ENCODE data around the gene METAP1D. TPM values are rescaled to one million over a fixed set of nuclear protein-coding genes. Genes with fewer than 3 reads are reported as not detected.

The METAP1D gene
- total RNA-seq, 1 experiment from 2014 or later: 12.7 TPM

DNA sequence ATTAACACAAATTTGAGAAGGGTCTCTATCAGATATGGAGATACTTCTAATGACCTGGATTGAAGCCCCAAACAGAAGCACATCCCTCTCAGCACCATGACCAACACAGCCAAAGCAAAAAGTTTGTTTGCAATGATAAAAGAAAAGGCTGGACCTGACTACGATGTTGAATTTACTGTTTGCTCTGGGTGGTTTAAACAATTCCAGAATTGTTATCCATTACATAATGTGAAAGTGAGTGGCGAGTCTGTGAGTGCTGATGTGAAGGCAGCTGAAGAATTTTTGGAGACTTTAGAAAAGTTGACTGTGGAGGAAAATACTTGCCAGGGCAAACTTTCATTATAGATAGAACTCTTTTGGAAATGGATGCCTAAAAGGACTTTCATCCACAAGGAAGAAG is 120.4 kb downstream of the METAP1D start:
- H3K27ac ChIP-seq (ENCODE audit: low read depth, low read length, poor library complexity, severe bottlenecking): no peak overlapping the region
- POLR2A ChIA-PET (ENCODE audit: low non-redundant PET): no interaction called here
- DNase-seq (ENCODE audit: low spot score): no peak
- H3K9me3 ChIP-seq (ENCODE audit: low read depth, low read length, poor library complexity, severe bottlenecking): no peaks in the 10 kb centered on the region
- no peak overlapping the region for H3K4me3 ChIP-seq (ENCODE audit: low read depth, low read length, poor library complexity, severe bottlenecking)
- TF ChIP-seq, protein P1, sequence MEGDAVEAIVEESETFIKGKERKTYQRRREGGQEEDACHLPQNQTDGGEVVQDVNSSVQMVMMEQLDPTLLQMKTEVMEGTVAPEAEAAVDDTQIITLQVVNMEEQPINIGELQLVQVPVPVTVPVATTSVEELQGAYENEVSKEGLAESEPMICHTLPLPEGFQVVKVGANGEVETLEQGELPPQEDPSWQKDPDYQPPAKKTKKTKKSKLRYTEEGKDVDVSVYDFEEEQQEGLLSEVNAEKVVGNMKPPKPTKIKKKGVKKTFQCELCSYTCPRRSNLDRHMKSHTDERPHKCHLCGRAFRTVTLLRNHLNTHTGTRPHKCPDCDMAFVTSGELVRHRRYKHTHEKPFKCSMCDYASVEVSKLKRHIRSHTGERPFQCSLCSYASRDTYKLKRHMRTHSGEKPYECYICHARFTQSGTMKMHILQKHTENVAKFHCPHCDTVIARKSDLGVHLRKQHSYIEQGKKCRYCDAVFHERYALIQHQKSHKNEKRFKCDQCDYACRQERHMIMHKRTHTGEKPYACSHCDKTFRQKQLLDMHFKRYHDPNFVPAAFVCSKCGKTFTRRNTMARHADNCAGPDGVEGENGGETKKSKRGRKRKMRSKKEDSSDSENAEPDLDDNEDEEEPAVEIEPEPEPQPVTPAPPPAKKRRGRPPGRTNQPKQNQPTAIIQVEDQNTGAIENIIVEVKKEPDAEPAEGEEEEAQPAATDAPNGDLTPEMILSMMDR (conservative IDR thresholded peaks at IDR 0.05; ENCODE audit: low read depth, low read length): no peak
- TF ChIP-seq EZH2 (IDR thresholded peaks at IDR 0.05; ENCODE audit: borderline replicate concordance, low read depth, low read length, poor library complexity, severe bottlenecking): no peak
- CTCF ChIA-PET: interaction anchor here (0.6 kb wide), 1 partner anchor 22 kb away, joined by 3 read pairs; no protein-coding TSS in a partner anchor
- no peaks in the 10 kb centered on the region for H3K27me3 ChIP-seq (replicated peaks; ENCODE audit: insufficient read depth, low read depth, low read length, poor library complexity)
- no TSS peak for BruUV-seq (replicated peaks)
- intact Hi-C loops (cut with micrococcal nuclease; ENCODE audit: unreplicated experiment): no loop called here
- peaks cover 4% of the 10 kb centered on the region for H3K4me1 ChIP-seq (ENCODE audit: insufficient read depth, low read length, poor library complexity, severe bottlenecking)
- no peaks in the 10 kb centered on the region for H3K36me3 ChIP-seq (ENCODE audit: insufficient read depth, low read length, poor library complexity, severe bottlenecking)

DNA sequence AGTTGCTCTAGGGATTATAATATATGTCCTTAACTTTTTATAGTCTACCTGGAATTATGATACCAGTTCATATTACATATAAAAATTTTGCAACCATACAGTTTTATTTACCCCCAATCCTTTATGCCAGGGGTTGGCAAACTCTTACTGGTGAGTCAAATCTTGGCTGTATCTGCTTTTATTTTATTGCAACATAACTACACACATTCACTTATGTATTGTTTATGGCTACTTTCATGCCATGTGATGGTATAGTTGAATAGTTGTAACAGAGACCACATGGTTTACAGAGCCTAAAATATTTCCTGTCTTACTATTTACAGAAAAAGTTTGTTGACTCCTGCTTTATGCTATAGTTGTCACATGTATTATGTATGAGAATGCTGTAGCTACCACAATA is 128.7 kb downstream of the METAP1D start:
- no peaks in the 10 kb centered on the region for H3K36me3 ChIP-seq (ENCODE audit: insufficient read depth, low read length, poor library complexity, severe bottlenecking)
- CTCF ChIA-PET: interaction anchor here (0.6 to 1.7 kb wide), 2 partner anchors 15 to 1451 kb away, joined by 3 to 8 read pairs; no protein-coding TSS in a partner anchor
- no peak for DNase-seq (ENCODE audit: low spot score)
- H3K9me3 ChIP-seq (ENCODE audit: low read depth, low read length, poor library complexity, severe bottlenecking): no peaks in the 10 kb centered on the region
- POLR2A ChIA-PET (ENCODE audit: low non-redundant PET): interaction anchor here (0.6 kb wide), 1 partner anchor 437 kb away, joined by 3 read pairs; no protein-coding TSS in a partner anchor
- H3K4me3 ChIP-seq (ENCODE audit: low read depth, low read length, poor library complexity, severe bottlenecking): no peak overlapping the region
- H3K27me3 ChIP-seq (replicated peaks; ENCODE audit: insufficient read depth, low read depth, low read length, poor library complexity): no peaks in the 10 kb centered on the region
- no peaks in the 10 kb centered on the region for H3K4me1 ChIP-seq (ENCODE audit: insufficient read depth, low read length, poor library complexity, severe bottlenecking)
- BruUV-seq (replicated peaks): no TSS peak
- TF ChIP-seq, protein P1 (conservative IDR thresholded peaks at IDR 0.05; ENCODE audit: low read depth, low read length): no peak
- TF ChIP-seq EZH2 (IDR thresholded peaks at IDR 0.05; ENCODE audit: borderline replicate concordance, low read depth, low read length, poor library complexity, severe bottlenecking): no peak
- H3K27ac ChIP-seq (ENCODE audit: low read depth, low read length, poor library complexity, severe bottlenecking): no peak overlapping the region
- intact Hi-C loops (cut with micrococcal nuclease; ENCODE audit: unreplicated experiment): loop anchor here (5.0 kb wide), 2 partner anchors 339 to 531 kb away; no protein-coding TSS in a partner anchor

GRCh38 chr2:172129404-172129803 is 129.7 kb downstream of the METAP1D start:
- H3K9me3 ChIP-seq (ENCODE audit: low read depth, low read length, poor library complexity, severe bottlenecking): no peaks in the 10 kb centered on the region
- intact Hi-C loops (cut with micrococcal nuclease; ENCODE audit: unreplicated experiment): loop anchor here (5.0 kb wide), 2 partner anchors 338 to 532 kb away; no protein-coding TSS in a partner anchor
- H3K4me1 ChIP-seq (ENCODE audit: insufficient read depth, low read length, poor library complexity, severe bottlenecking): no peaks in the 10 kb centered on the region
- TF ChIP-seq EZH2 (IDR thresholded peaks at IDR 0.05; ENCODE audit: borderline replicate concordance, low read depth, low read length, poor library complexity, severe bottlenecking): no peak
- TF ChIP-seq, protein P1 (conservative IDR thresholded peaks at IDR 0.05; ENCODE audit: low read depth, low read length): no peak
- H3K27ac ChIP-seq (ENCODE audit: low read depth, low read length, poor library complexity, severe bottlenecking): no peak overlapping the region
- ChIA-PET CTCF (no interaction called here), POLR2A (ENCODE audit: low non-redundant PET) (interaction anchor here (0.6 kb wide), 1 partner anchor 438 kb away, joined by 3 read pairs; no protein-coding TSS in a partner anchor)
- no peak for DNase-seq (ENCODE audit: low spot score)
- H3K4me3 ChIP-seq (ENCODE audit: low read depth, low read length, poor library complexity, severe bottlenecking): no peak overlapping the region
- no peaks in the 10 kb centered on the region for H3K36me3 ChIP-seq (ENCODE audit: insufficient read depth, low read length, poor library complexity, severe bottlenecking)
- H3K27me3 ChIP-seq (replicated peaks; ENCODE audit: insufficient read depth, low read depth, low read length, poor library complexity): no peaks in the 10 kb centered on the region
- no TSS peak for BruUV-seq (replicated peaks)

Other genes with a start within 250 kb of the METAP1D start
- 17.7 and 19.2 TPM in 2 replicates for gene SLC25A12, start 105.7 kb upstream of the METAP1D start, total RNA-seq (2021)
- 109 and 115 TPM in 2 replicates for gene HAT1, start 77.5 kb upstream of the METAP1D start, total RNA-seq (2021)
- gene DLX1, start 85.6 kb downstream of the METAP1D start, total RNA-seq (2021): 28.9 and 33.2 TPM in 2 replicates
- 18.3 and 20.4 TPM in 2 replicates for gene DLX2, start 102.9 kb downstream of the METAP1D start, total RNA-seq (2021)